Type B pancreatic cell (in vitro differentiated cells): Measurements from ENCODE around the gene METTL26. TPM values are rescaled to one million over a fixed set of nuclear protein-coding genes. Genes with fewer than 3 reads are reported as not detected.

Experiments
- DNase-seq: peaks from one replicate; pipeline ENCODE4 v3.0.0; 2021; ENCODE audit warnings: mixed read lengths; ENCODE audit not compliant: unreplicated experiment; ENCODE audit errors: extremely low spot score
- H3K27ac Mint-ChIP-seq: 2 replicates; pipeline ENCODE4 v1.8.0; 2021; ENCODE audit warnings: mild to moderate bottlenecking, mixed read lengths
- H3K27me3 Mint-ChIP-seq: 2 replicates; pipeline ENCODE4 v1.8.0; 2021; ENCODE audit warnings: mixed read lengths
- H3K36me3 Mint-ChIP-seq: 2 replicates; pipeline ENCODE4 v1.8.0; 2021; ENCODE audit warnings: mixed read lengths
- H3K4me1 Mint-ChIP-seq: one replicate; pipeline ENCODE4 v1.8.0; 2021; ENCODE audit warnings: mixed read lengths; ENCODE audit not compliant: unreplicated experiment
- H3K4me3 Mint-ChIP-seq: 2 replicates; pipeline ENCODE4 v1.8.0; 2021; ENCODE audit warnings: mild to moderate bottlenecking, mixed read lengths
- H3K9me3 Mint-ChIP-seq: 2 replicates; pipeline ENCODE4 v1.8.0; 2021; ENCODE audit warnings: mixed read lengths
- total RNA-seq: library from RNA; stranded (reverse); gene quantifications from 2 replicates; pipeline ENCODE4 v1.2.1, GENCODE V29; 2021; ENCODE audit warnings: low replicate concordance
- TF ChIP-seq, protein P1 (sequence below): fragments of 200-600 bp; sonication (generic); conservative IDR thresholded peaks from 2 replicates; pipeline ENCODE4 v1.5.0; 2021; ENCODE audit warnings: antibody characterized with exemption, mild to moderate bottlenecking

METTL26 gene
- total RNA-seq, 1 donor from 2014 or later: 77.0 TPM

DNA sequence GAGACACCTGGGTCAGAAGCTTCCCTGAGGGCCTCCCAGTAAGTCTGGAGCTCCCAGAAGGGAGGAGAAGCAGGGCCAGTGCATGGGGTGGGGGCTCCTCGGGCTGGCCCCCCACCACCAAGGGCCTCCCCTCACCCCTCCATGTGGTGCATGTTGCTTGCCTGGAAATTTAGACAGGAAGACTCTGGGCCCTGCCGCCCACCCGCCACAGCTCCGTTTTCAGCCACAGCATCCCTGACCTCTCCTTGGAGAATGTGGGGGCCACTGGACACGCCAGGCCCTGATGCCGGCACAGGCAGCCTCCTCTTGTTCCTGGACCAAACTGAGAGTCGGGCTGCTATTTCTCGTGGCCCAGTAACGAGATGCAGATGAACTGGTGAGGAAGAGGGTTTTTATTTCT lies 2.7 kb upstream of the METTL26 start:
- H3K27me3 Mint-ChIP-seq: peaks cover 6% of the 10 kb centered on the region
- no peak for DNase-seq
- peaks cover 5% of the 10 kb centered on the region for H3K4me1 Mint-ChIP-seq
- no peaks in the 10 kb centered on the region for H3K36me3 Mint-ChIP-seq
- no peaks in the 10 kb centered on the region for H3K9me3 Mint-ChIP-seq
- H3K27ac Mint-ChIP-seq: no peak overlapping the region
- TF ChIP-seq, protein P1, sequence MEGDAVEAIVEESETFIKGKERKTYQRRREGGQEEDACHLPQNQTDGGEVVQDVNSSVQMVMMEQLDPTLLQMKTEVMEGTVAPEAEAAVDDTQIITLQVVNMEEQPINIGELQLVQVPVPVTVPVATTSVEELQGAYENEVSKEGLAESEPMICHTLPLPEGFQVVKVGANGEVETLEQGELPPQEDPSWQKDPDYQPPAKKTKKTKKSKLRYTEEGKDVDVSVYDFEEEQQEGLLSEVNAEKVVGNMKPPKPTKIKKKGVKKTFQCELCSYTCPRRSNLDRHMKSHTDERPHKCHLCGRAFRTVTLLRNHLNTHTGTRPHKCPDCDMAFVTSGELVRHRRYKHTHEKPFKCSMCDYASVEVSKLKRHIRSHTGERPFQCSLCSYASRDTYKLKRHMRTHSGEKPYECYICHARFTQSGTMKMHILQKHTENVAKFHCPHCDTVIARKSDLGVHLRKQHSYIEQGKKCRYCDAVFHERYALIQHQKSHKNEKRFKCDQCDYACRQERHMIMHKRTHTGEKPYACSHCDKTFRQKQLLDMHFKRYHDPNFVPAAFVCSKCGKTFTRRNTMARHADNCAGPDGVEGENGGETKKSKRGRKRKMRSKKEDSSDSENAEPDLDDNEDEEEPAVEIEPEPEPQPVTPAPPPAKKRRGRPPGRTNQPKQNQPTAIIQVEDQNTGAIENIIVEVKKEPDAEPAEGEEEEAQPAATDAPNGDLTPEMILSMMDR: no peak
- peak overlapping the region; percentile 54 for H3K4me3 Mint-ChIP-seq

DNA sequence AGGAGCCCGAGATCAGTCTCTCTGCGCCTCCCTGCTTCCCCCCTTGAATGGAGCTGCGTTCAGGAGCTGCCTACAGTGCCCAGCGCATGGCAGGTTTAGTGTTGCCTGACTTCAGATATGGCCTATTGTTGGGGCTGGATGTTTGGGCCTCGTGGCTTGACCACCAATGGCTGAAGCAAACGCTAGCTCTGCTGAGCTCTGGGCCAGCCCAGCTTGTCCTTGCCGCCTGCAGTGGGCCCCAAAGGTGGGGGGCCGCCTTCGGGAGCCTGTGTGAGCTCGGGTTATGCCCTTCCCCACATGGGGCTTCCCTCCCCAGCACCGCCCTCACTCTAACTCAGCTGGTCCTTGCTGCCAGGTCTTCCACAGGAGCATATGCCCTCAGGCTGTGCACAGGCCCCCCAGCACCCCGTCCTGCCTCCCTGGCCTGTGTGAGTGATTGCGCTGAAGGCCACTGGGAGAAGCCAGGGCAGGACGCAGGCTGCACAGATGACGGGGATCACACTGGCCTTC lies 2.0 kb upstream of the METTL26 start:
- no peaks in the 10 kb centered on the region for H3K9me3 Mint-ChIP-seq
- H3K36me3 Mint-ChIP-seq: no peaks in the 10 kb centered on the region
- TF ChIP-seq, protein P1: no peak
- no peak for DNase-seq
- H3K27ac Mint-ChIP-seq: no peak overlapping the region
- H3K4me1 Mint-ChIP-seq: peaks cover 5% of the 10 kb centered on the region
- peak overlapping the region; percentile 60 for H3K4me3 Mint-ChIP-seq
- peaks cover 6% of the 10 kb centered on the region for H3K27me3 Mint-ChIP-seq

DNA sequence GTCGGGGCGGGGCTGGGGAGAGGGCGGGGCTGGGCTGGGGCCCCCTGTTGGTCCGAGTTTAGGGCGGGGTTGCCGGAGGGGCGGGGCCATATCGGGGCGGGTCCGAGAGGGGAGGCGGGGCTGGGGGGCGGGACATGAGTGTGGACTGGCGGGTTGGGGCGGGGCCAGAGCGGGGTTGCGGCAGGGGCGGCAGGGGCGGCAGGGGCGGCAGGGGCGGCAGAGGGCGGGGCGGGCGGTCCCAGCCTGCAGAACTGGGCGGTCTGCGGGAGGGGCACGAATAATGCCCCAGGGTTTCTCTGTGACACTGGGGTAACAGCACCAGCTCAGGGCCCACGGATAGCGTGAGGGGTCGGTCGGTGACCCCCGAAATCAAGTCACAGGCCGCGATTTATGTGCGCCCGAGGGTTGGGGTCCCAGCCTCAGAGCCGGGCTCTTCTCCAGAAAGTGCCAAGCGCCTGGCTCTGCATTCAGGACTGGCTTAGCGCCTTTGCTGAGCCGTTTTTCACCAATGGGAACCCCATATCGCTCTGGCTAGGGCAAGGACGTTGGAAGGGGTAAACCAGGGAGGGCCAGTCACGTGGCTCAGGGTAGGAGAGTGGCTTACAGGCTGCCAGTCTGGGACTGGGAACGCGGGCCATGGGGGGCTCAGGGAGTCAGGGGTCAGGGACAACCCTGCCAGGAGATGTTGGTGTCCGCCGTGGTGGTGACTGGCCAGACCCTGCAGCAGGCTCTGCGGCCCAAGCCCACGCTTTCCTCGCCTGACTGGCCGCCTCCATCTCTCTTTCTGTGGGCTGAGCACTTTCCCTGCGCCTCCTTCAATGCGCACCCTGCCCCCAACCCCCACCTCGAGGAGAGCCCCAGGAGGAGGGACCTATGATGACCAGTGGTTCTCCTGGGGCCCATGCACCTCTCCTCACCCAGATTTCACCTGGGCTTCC lies 1.2 kb upstream of the METTL26 start:
- H3K27ac Mint-ChIP-seq: peak overlapping the region; percentile 99
- DNase-seq: peak; percentile 90
- H3K27me3 Mint-ChIP-seq: peaks cover 6% of the 10 kb centered on the region
- TF ChIP-seq, protein P1: no peak
- peak overlapping the region; percentile 93 for H3K4me3 Mint-ChIP-seq
- no peaks in the 10 kb centered on the region for H3K36me3 Mint-ChIP-seq
- no peaks in the 10 kb centered on the region for H3K9me3 Mint-ChIP-seq
- peaks cover 5% of the 10 kb centered on the region for H3K4me1 Mint-ChIP-seq

DNA sequence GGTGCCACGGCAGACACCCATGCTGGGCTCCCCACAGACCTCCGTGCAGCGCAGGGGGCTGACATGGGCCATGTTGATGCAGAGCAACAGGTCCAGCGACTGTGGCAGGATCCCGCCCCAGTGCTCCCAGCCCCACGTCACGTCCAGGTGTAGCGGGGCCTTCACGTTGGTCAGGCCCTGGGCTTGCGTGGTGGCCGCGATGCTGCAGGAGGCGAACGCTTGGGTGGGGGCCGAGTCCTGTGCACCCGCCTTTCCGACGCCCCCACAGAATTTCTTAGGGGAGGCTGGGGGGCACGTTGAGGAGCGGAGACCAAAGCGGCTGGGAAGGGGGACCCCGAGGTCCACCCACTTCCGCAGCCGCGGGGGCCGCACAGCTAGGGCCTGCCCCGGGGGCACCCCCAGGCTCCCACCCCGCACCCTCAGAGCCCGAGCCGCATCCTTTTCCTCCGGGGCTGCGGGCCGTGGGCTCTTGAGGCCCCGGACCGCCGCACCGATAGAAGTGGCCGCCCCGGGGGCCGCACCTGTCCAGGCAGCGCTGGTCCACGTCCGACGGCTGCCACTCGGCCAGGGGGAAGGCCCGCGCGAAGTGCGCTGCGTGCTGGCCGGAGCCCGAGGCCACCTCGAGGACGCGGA lies 416 bp downstream of the METTL26 start:
- H3K36me3 Mint-ChIP-seq: no peaks in the 10 kb centered on the region

DNA sequence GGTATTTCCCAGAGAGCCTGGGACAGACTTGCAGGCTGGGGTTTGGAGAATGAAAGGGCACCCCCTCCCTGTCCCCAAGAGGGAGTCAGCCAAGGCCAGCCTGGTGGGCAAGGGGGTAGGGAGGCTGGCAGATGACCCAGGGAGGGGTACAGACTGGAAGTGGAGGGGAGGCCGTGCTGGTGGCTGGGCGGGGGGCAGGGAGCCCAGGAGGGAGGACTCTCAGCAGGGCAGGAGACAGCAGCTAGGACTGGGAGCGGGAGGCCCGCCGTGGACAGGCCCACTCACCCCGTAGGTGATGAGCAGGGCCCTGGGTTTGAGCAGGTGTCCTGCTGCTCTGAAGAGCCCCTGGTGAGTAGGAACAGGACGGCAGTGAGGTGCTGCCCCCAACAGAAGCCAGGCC lies 1.1 kb downstream of the METTL26 start:
- Mint-ChIP-seq H3K27ac (no peak overlapping the region), H3K36me3 (no peaks in the 10 kb centered on the region), H3K4me1 (peaks cover 5% of the 10 kb centered on the region), H3K4me3 (peak overlapping the region; percentile 72), H3K27me3 (peaks cover 6% of the 10 kb centered on the region), H3K9me3 (no peaks in the 10 kb centered on the region)
- TF ChIP-seq, protein P1: no peak
- no peak for DNase-seq

More for the DNA sequence above, 416 bp downstream of the METTL26 start:
- Mint-ChIP-seq H3K9me3 (no peaks in the 10 kb centered on the region), H3K27me3 (peaks cover 6% of the 10 kb centered on the region), H3K4me3 (peak overlapping the region; percentile 93), H3K4me1 (peaks cover 5% of the 10 kb centered on the region), H3K27ac (no peak overlapping the region)
- TF ChIP-seq, protein P1: no peak
- no peak for DNase-seq
